Dermis blood vessel endothelial cell (primary cell): ENCODE results near the gene GLCE. TPM values are rescaled to one million over a fixed set of nuclear protein-coding genes. Genes with fewer than 3 reads are reported as not detected.

Experiments
- DNase-seq: peaks from one replicate; pipeline ENCODE4 v3.0.0; 2010
- total RNA-seq: library from RNA; depleted of rRNA; stranded (reverse); fragments of >200 nt; gene quantifications from 2 replicates; pipeline ENCODE4 v1.2.3, GENCODE V29; 2014

The GLCE gene
- total RNA-seq, 1 donor from 2014 or later: 65.7 TPM

GRCh38 chr15:69210574-69210973 lies 50.1 kb downstream of the GLCE start:
- no peak for DNase-seq

GRCh38 chr15:69213786-69214185 lies 53.4 kb downstream of the GLCE start:
- no peak for DNase-seq

- DNase-seq: no peak
Observed at GRCh38 chr15:69215314-69216035, 55.0 kb downstream of the GLCE start.

GRCh38 chr15:69217381-69217780 lies 56.9 kb downstream of the GLCE start:
- no peak for DNase-seq

- no peak for DNase-seq
Observed at GRCh38 chr15:69219690-69220089, 59.3 kb downstream of the GLCE start.

- no peak for DNase-seq
Observed at GRCh38 chr15:69222002-69222474, 61.6 kb downstream of the GLCE start.

- no peak for DNase-seq
Observed at GRCh38 chr15:69223083-69223813, 62.8 kb downstream of the GLCE start.

GRCh38 chr15:69224383-69224782 lies 63.9 kb downstream of the GLCE start:
- DNase-seq: peak; percentile 34

GRCh38 chr15:69225355-69226022 lies 65.1 kb downstream of the GLCE start:
- DNase-seq: peak; percentile 68

GRCh38 chr15:69226023-69226355 lies 65.6 kb downstream of the GLCE start:
- no peak for DNase-seq

GRCh38 chr15:69232144-69232543 lies 71.7 kb downstream of the GLCE start:
- no peak for DNase-seq

GRCh38 chr15:69232765-69233164 lies 72.3 kb downstream of the GLCE start:
- no peak for DNase-seq

GRCh38 chr15:69234676-69235075 lies 74.2 kb downstream of the GLCE start:
- DNase-seq: no peak

- DNase-seq: no peak
Observed at GRCh38 chr15:69236505-69236904, 76.1 kb downstream of the GLCE start.

- no peak for DNase-seq
Observed at GRCh38 chr15:69237718-69238117, 77.3 kb downstream of the GLCE start.

GRCh38 chr15:69244798-69245197 lies 84.4 kb downstream of the GLCE start:
- DNase-seq: no peak

- DNase-seq: peak; percentile 81
Observed at GRCh38 chr15:69253156-69253555, 92.7 kb downstream of the GLCE start.

GRCh38 chr15:69265347-69265955 lies 105.0 kb downstream of the GLCE start:
- DNase-seq: peak; percentile 67

GRCh38 chr15:69271217-69271616 lies 110.8 kb downstream of the GLCE start:
- no peak for DNase-seq

GRCh38 chr15:69272139-69272538 lies 111.7 kb downstream of the GLCE start:
- peak; percentile 55 for DNase-seq

GRCh38 chr15:69272891-69273290 lies 112.5 kb downstream of the GLCE start:
- no peak for DNase-seq

GRCh38 chr15:69275074-69275670 lies 114.7 kb downstream of the GLCE start:
- no peak for DNase-seq
